ENCODE data around the gene ZNRF2. TPM values are rescaled to one million over a fixed set of nuclear protein-coding genes. Genes with fewer than 3 reads are reported as not detected.

Gene ZNRF2
- total and polyA plus RNA-seq, 12 donors, result 3.1 to 36.5 (median 16.2) TPM

DNA sequence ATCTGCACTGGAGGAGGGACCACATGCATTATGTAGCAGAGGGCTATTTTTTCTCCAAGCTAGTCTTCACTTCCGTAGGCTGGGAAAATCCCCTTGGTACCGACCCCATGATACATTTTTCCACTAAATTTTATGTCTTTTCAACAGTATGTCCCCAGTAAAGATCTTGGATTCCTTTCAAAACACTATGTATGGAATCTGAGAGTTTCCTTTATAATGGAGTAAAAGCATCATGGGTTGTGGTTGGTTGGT lies 4.8 kb upstream of the ZNRF2 start:
- WGBS, 4 donors, result 58 to 71% (median 66%) methylated on average over 2 of the region's 2 CpGs
- DNase-seq, result no peak
- no peaks in the 10 kb centered on the region for H3K4me1 ChIP-seq (replicated peaks in 1 of 2)
- no peaks in the 10 kb centered on the region for H3K27me3 ChIP-seq
- no peak overlapping the region for H3K27ac ChIP-seq
- no peaks in the 10 kb centered on the region for H3K9me3 ChIP-seq (replicated peaks in 1 of 3)
- no peak for TF ChIP-seq POLR2A (IDR thresholded peaks at IDR 0.05)
- TF ChIP-seq, protein P1, sequence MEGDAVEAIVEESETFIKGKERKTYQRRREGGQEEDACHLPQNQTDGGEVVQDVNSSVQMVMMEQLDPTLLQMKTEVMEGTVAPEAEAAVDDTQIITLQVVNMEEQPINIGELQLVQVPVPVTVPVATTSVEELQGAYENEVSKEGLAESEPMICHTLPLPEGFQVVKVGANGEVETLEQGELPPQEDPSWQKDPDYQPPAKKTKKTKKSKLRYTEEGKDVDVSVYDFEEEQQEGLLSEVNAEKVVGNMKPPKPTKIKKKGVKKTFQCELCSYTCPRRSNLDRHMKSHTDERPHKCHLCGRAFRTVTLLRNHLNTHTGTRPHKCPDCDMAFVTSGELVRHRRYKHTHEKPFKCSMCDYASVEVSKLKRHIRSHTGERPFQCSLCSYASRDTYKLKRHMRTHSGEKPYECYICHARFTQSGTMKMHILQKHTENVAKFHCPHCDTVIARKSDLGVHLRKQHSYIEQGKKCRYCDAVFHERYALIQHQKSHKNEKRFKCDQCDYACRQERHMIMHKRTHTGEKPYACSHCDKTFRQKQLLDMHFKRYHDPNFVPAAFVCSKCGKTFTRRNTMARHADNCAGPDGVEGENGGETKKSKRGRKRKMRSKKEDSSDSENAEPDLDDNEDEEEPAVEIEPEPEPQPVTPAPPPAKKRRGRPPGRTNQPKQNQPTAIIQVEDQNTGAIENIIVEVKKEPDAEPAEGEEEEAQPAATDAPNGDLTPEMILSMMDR (IDR thresholded peaks at IDR 0.05), result no peak
- intact Hi-C loops (cut with DNase I), result loop anchor here in 1 of 2 donors (10.0 kb wide), 2 partner anchors 115 to 285 kb away; no protein-coding TSS in a partner anchor
- no peaks in the 10 kb centered on the region for H3K36me3 ChIP-seq (replicated peaks in 1 of 2)
- H3K4me3 ChIP-seq, result no peak overlapping the region

DNA sequence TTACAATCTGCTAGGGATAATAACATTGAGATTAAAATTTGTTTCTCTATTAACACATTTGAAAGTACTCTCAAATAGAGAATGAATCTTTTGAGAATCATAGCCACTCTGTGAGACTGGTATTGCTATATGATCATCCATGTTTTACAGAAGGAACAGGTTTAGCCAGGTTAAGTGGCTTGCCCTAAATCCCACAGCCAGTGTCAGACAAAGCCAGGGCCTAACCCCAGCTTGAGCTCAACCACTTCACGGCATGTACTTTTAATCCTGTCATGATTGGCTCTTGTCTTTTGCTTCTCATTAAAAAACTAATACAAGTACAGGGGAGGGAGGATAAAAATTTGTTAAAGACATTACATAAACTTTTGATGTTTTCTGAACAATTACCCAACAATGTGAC lies 3.8 kb upstream of the ZNRF2 start:
- WGBS, 4 donors, result 87 to 95% (median 93%) methylated on average over 1 of the region's 1 CpG
- TF ChIP-seq POLR2A (IDR thresholded peaks at IDR 0.05), result no peak
- TF ChIP-seq, protein P1 (IDR thresholded peaks at IDR 0.05), result no peak

DNA sequence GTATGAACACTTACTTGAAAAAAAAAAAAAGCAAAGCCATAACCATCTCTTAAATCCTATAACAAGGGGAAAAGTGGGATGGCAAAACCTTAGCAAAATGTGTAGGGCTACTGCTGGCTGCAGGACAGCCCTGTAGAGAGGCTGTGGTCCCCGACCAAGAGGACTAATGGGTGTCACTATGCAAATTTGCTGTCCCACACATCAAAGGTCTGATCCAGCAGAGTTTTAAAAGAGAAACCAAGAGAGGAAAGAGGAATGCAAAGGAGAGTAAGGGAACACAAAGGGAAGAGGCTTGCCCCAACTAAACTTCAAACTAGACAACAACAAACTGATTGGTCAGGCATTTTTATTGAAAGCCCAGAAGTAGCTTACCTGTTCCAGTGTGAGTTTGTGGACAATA lies 3.1 kb upstream of the ZNRF2 start:
- H3K27me3 ChIP-seq, result no peaks in the 10 kb centered on the region
- no peaks in the 10 kb centered on the region for H3K9me3 ChIP-seq (replicated peaks in 1 of 3)
- WGBS, 4 donors, result 53 to 88% (median 82%) methylated on average over 1 of the region's 1 CpG
- no peaks in the 10 kb centered on the region for H3K36me3 ChIP-seq (replicated peaks in 1 of 2)
- DNase-seq, result no peak
- H3K4me1 ChIP-seq (replicated peaks in 1 of 2), result peaks cover 2% of the 10 kb centered on the region in 2 donors
- H3K27ac ChIP-seq, result no peak overlapping the region
- intact Hi-C loops (cut with DNase I), result no loop called here
- TF ChIP-seq, protein P1 (IDR thresholded peaks at IDR 0.05), result no peak
- no peak for TF ChIP-seq POLR2A (IDR thresholded peaks at IDR 0.05)
- no peak overlapping the region for H3K4me3 ChIP-seq

More for the DNA sequence above, 3.8 kb upstream of the ZNRF2 start:
- Histone ChIP-seq H3K4me3 (no peak overlapping the region), H3K9me3 (replicated peaks in 1 of 3) (no peaks in the 10 kb centered on the region), H3K27ac (no peak overlapping the region), H3K36me3 (replicated peaks in 1 of 2) (no peaks in the 10 kb centered on the region), H3K4me1 (replicated peaks in 1 of 2) (no peaks in the 10 kb centered on the region), H3K27me3 (no peaks in the 10 kb centered on the region)
- DNase-seq, result no peak
- intact Hi-C loops (cut with DNase I), result no loop called here

DNA sequence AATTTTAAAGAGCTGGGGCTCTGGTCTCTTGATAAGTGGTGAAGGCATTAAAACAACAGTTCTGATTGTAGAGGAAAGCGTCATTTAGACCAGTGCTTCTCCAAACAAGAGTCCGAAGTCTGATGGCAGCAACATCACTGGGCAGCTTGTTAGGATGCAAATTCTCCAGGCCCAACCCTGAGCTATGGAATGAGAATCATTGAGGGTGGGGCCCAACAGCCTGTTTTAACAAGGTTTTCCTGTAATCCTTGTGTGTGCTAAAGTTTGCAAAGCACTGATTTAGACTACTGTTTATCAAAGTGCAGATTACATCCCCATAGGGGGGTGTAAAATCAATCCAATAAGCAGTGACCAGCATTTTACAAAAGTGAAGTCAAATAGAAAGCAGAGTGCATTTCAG lies 2.6 kb upstream of the ZNRF2 start:
- no peak for DNase-seq
- Histone ChIP-seq H3K4me3 (no peak overlapping the region), H3K27me3 (no peaks in the 10 kb centered on the region), H3K9me3 (replicated peaks in 1 of 3) (no peaks in the 10 kb centered on the region), H3K36me3 (replicated peaks in 1 of 2) (no peaks in the 10 kb centered on the region), H3K27ac (no peak overlapping the region), H3K4me1 (replicated peaks in 1 of 2) (peaks cover 7 to 8% of the 10 kb centered on the region in 2 donors)
- WGBS, 4 donors, result 83 to 90% (median 86%) methylated on average over 2 of the region's 2 CpGs
- TF ChIP-seq, protein P1 (IDR thresholded peaks at IDR 0.05), result no peak
- no peak for TF ChIP-seq POLR2A (IDR thresholded peaks at IDR 0.05)
- intact Hi-C loops (cut with DNase I), result no loop called here

Measured in adrenal gland (tissue), 12 donors.